Activated naive CD8-positive, alpha-beta T cell treated with anti-CD3 and anti-CD28 coated beads, Interleukin-2, amount 10 ng/mL, durations not matched to agents 7 days and 5 days (primary cell): ENCODE results near the gene TTLL13. TPM values are rescaled to one million over a fixed set of nuclear protein-coding genes. Genes with fewer than 3 reads are reported as not detected.
"Not testable (repeated sequence)": the region's sequence is repeated elsewhere in the genome, so short reads cannot be mapped to it uniquely, and the experiment has no call there.

Experiments used
- ATAC-seq: fragments of 150-1000 bp; cut with Tn5 transposase; one replicate; pipeline ENCODE4 v1.10.0; 2021; ENCODE audit warnings: low read depth, moderate library complexity
- POLR2A ChIA-PET: fragments of 350-600 bp; sonication (Branson Sonifier 250); formaldehyde crosslinking; loops from one replicate; lab custom pipeline; 2021; ENCODE audit warnings: antibody characterized with exemption; lab: Charles Lee
- DNase-seq: peaks from one replicate; pipeline ENCODE4 v3.0.0; 2021
- H3K27ac Mint-ChIP-seq: one replicate; pipeline ENCODE4 v1.8.0; 2022; ENCODE audit warnings: mild to moderate bottlenecking, mixed read lengths
- H3K27me3 Mint-ChIP-seq: one replicate; pipeline ENCODE4 v1.8.0; 2022; ENCODE audit warnings: mild to moderate bottlenecking, moderate library complexity, mixed read lengths
- H3K36me3 Mint-ChIP-seq: one replicate; pipeline ENCODE4 v1.8.0; 2021; ENCODE audit warnings: mild to moderate bottlenecking, mixed read lengths
- H3K4me1 Mint-ChIP-seq: one replicate; pipeline ENCODE4 v1.8.0; 2021; ENCODE audit warnings: mixed read lengths
- H3K4me3 Mint-ChIP-seq: one replicate; pipeline ENCODE4 v1.8.0; 2022; ENCODE audit warnings: mild to moderate bottlenecking, moderate library complexity, mixed read lengths
- H3K9me3 Mint-ChIP-seq: one replicate; pipeline ENCODE4 v1.8.0; 2021; ENCODE audit warnings: mixed read lengths
- total RNA-seq, 2 experiments: library from RNA; stranded (reverse); gene quantifications; one replicate each; pipeline ENCODE4 v1.2.3, GENCODE V29; 2021

The TTLL13 gene
- total RNA-seq, 2 experiments from 2014 or later, result 0.47 to 1.5 TPM

GRCh38 chr15:90301707-90302300 is 52.4 kb downstream of the TTLL13 start:
- H3K9me3 Mint-ChIP-seq, result no peaks in the 10 kb centered on the region
- no peak overlapping the region for H3K27ac Mint-ChIP-seq
- ATAC-seq (no peak), DNase-seq (no peak)
- no peak overlapping the region for H3K4me3 Mint-ChIP-seq
- POLR2A ChIA-PET, result interaction anchor here (0.7 kb wide), 1 partner anchor 68 kb away, joined by 3 read pairs; the partner anchor contains the start of genes CIB1 and GDPGP1
- H3K4me1 Mint-ChIP-seq, result peaks cover 23% of the 10 kb centered on the region
- H3K36me3 Mint-ChIP-seq, result no peaks in the 10 kb centered on the region
- peaks cover 8% of the 10 kb centered on the region for H3K27me3 Mint-ChIP-seq

GRCh38 chr15:90305355-90305754 is 56.0 kb downstream of the TTLL13 start:
- DNase-seq, H3K27ac Mint-ChIP-seq, H3K9me3 Mint-ChIP-seq, POLR2A ChIA-PET, ATAC-seq, H3K4me3 Mint-ChIP-seq, H3K27me3 Mint-ChIP-seq, H3K36me3 Mint-ChIP-seq: not testable (repeated sequence)
- H3K4me1 Mint-ChIP-seq, result peaks cover 31% of the 10 kb centered on the region

GRCh38 chr15:90305932-90306331 is 56.6 kb downstream of the TTLL13 start:
- peaks cover 29% of the 10 kb centered on the region for H3K4me1 Mint-ChIP-seq
- H3K9me3 Mint-ChIP-seq, result no peaks in the 10 kb centered on the region
- DNase-seq (no peak), ATAC-seq (no peak)
- peaks cover 4% of the 10 kb centered on the region for H3K27me3 Mint-ChIP-seq
- peak overlapping the region; percentile 37 for H3K4me3 Mint-ChIP-seq
- POLR2A ChIA-PET, result interaction anchor here (0.6 to 1.0 kb wide), 3 partner anchors 14 to 205 kb away, joined by 3 to 4 read pairs (median 3); no protein-coding TSS in a partner anchor
- no peaks in the 10 kb centered on the region for H3K36me3 Mint-ChIP-seq
- peak overlapping the region; percentile 71 for H3K27ac Mint-ChIP-seq

GRCh38 chr15:90306560-90306959 is 57.2 kb downstream of the TTLL13 start:
- POLR2A ChIA-PET, result interaction anchor here (0.6 to 1.0 kb wide), 3 partner anchors 13 to 205 kb away, joined by 3 to 4 read pairs (median 3); no protein-coding TSS in a partner anchor
- DNase-seq, result no peak
- no peaks in the 10 kb centered on the region for H3K9me3 Mint-ChIP-seq
- peak; percentile 90 for ATAC-seq
- peak overlapping the region; percentile 37 for H3K4me3 Mint-ChIP-seq
- peaks cover 10% of the 10 kb centered on the region for H3K27me3 Mint-ChIP-seq
- peak overlapping the region; percentile 71 for H3K27ac Mint-ChIP-seq
- H3K36me3 Mint-ChIP-seq, result no peaks in the 10 kb centered on the region
- H3K4me1 Mint-ChIP-seq, result peaks cover 25% of the 10 kb centered on the region

- no peak overlapping the region for H3K4me3 Mint-ChIP-seq
- DNase-seq (no peak), ATAC-seq (no peak)
- H3K4me1 Mint-ChIP-seq, result peaks cover 19% of the 10 kb centered on the region
- POLR2A ChIA-PET, result interaction anchor here (0.6 kb wide), 1 partner anchor 293 kb away, joined by 3 read pairs; no protein-coding TSS in a partner anchor
- no peaks in the 10 kb centered on the region for H3K9me3 Mint-ChIP-seq
- H3K36me3 Mint-ChIP-seq, result no peaks in the 10 kb centered on the region
- H3K27ac Mint-ChIP-seq, result no peak overlapping the region
- peaks cover 16% of the 10 kb centered on the region for H3K27me3 Mint-ChIP-seq
Measured at GRCh38 chr15:90307661-90308060, 58.3 kb downstream of the TTLL13 start.

GRCh38 chr15:90309020-90309419 is 59.7 kb downstream of the TTLL13 start:
- no peak overlapping the region for H3K4me3 Mint-ChIP-seq
- no peaks in the 10 kb centered on the region for H3K36me3 Mint-ChIP-seq
- peaks cover 23% of the 10 kb centered on the region for H3K27me3 Mint-ChIP-seq
- H3K4me1 Mint-ChIP-seq, result peaks cover 19% of the 10 kb centered on the region
- ATAC-seq, result no peak
- POLR2A ChIA-PET, result no interaction called here
- no peak overlapping the region for H3K27ac Mint-ChIP-seq
- no peaks in the 10 kb centered on the region for H3K9me3 Mint-ChIP-seq
- no peak for DNase-seq

Other genes with a start within 250 kb of the TTLL13 start
- gene ZNF710, start 248.2 kb upstream of the TTLL13 start, total RNA-seq, result 10 to 100 TPM; 15.4 to 16.7 TPM
- 100 to 1,000 TPM; 233 to 260 TPM for gene IDH2, start 147.1 kb upstream of the TTLL13 start, total RNA-seq
- gene SEMA4B, start 48.2 kb upstream of the TTLL13 start, total RNA-seq, result 10 to 100 TPM; 14.1 to 15.4 TPM
- gene CIB1, start 15.6 kb upstream of the TTLL13 start, total RNA-seq, result 100 to 1,000 TPM; 129 to 130 TPM
- gene GDPGP1, start 15.3 kb upstream of the TTLL13 start, total RNA-seq, result 10 to 100 TPM; 10.2 to 10.3 TPM
- 10 to 100 TPM; 34.3 to 35.8 TPM for gene NGRN, start 16.1 kb downstream of the TTLL13 start, total RNA-seq
- 1 to 10 TPM; 1.6 to 2.4 TPM for gene ZNF774, start 102.7 kb downstream of the TTLL13 start, total RNA-seq
- 100 to 1,000 TPM; 211 to 220 TPM for gene IQGAP1, start 138.7 kb downstream of the TTLL13 start, total RNA-seq